Activated CD4-positive, alpha-beta T cell treated with anti-CD3 and anti-CD28 coated beads, Interleukin-2, amount 50 U/mL, for 4 hours (primary cell): ENCODE data around the gene C11orf42.
"Not testable (repeated sequence)": the region's sequence is repeated elsewhere in the genome, so short reads cannot be mapped to it uniquely, and the experiment has no call there.

Experiments
- DNase-seq, 2 experiments: peaks; one replicate each; pipeline ENCODE4 v3.0.0-alpha.2; 2020

C11orf42 gene

DNA sequence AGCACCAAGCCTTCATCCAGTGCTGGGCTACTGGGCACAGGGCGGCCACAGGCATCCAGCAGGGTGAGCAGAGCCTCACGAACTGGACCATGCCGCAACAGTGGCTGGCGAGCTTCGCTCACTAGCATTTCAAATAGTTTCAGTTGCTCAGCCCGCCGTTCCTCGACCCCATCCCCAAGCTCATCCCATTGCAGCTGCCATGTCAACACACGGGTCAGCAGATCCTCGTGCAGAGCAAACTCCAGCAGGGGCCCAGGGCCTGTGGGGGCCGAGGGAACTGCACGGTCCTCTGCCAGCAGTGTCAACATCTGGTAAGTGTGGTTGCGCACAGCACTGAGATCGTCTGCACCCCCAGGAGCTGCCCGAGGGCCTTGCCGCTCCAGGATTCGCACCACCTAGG lies 18.5 kb downstream of the C11orf42 start:
- no peak for DNase-seq

DNA sequence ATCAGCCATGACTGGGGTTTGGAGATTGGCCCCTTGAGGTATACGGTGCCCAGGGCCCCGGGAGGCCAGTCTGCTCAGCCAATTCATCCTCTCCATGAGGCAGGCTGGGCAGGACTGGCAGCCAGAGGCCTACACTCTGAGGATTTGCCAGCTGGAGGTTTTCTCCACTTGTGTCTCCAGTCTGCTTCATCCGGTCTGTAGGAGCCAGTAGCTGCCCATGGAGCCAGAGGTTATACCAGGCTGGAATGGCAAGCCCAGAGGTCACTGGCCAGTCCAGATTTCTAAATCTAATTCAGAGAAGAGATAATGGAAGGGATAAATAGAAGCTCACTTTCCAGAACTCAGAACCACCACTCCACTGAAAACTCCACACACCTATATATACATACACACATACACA lies 19.1 kb downstream of the C11orf42 start:
- no peak for DNase-seq

DNA sequence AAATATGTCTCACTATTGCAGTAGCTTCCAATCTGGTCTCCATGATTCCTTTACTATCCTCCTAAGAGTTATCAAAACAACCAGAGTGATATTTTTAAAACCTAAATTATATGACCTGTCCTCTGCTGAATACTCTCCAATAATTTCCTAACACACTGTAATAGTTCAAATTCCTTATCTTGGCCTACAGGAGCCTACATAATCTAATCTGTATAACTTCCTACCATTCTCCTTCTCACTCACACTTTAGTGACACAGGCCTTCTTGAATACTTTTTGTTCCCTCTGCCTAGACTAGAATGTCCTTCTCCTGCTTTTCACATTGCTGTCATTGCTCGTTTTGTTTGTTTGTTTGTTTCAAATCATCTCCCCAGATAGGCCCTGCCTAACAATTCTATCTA lies 19.7 kb downstream of the C11orf42 start:
- no peak for DNase-seq

DNA sequence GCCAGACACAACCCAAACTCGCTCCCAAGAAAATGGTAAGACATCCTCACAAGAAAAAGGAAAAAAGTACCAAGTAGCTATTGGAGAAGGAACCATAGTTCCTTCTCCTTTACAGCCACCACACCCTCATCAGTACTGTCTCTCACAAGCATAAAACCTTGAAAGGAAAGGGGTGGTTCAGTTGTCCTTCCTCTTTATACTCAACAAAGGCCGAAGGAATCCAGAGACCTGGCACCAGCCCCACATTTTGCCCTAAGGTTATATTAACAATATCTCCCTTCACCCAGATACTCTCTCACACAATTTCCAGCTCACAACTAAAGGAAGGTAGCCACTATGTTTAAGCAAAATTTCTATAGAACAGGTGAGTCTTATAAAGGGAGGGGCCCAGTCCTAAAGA lies 20.5 kb downstream of the C11orf42 start:
- no peak for DNase-seq

DNA sequence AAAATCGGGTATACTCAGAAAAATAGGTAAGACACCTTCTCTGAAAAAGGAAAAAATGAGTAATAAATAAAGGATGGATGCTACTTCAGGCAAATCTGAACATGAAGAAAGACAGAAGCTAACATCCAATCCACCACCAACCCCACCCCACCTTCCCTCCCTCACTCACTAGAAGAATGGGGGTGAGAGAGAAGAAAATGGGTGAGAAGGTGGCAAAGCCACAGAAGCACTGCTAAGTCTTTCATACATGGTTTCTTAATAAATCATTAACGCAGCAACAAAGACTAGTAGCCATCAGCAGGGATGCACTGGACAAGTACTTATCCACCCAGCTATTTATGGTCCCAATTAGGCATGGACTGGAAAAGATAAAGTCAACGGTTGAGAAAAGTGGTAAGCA lies 23.2 kb downstream of the C11orf42 start:
- no peak for DNase-seq

DNA sequence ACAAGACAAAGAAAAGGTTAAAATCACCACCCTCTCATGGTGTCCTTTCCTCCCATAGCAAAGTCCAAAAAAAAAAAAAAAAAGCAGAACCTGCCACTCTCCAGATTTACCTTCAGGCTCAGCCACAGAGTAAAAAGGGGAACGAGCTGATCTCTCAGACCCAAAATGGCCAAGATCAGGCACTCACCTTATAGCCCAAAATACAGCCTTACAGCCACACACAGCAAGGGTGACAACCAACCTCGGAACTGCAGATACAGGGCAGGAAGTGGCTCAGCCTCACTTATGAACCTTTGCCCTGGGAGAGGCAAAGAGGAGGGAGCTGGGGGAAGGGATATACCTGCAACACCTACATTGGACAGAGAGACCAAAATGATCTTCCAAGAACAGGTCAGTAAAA lies 24.6 kb downstream of the C11orf42 start:
- DNase-seq: no peak

DNA sequence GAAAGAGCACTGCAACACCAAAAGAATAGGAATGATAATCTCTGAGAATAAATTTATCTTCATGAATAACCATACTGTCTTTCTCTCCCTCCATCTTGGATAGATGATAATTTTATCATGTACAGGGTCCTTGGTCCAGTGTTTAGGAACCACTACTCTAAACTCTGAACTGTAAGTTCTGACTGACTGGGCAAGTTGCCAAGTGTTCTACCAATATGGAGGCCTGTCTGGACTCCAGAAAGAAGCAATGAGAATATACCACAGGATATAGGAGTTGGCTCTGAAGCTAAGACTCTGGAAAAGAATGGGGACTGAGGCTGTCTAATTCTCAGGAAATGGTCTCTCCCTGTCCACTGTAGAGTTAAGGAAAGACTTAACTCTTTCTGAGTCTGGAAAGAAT lies 27.5 kb downstream of the C11orf42 start:
- no peak for DNase-seq

DNA sequence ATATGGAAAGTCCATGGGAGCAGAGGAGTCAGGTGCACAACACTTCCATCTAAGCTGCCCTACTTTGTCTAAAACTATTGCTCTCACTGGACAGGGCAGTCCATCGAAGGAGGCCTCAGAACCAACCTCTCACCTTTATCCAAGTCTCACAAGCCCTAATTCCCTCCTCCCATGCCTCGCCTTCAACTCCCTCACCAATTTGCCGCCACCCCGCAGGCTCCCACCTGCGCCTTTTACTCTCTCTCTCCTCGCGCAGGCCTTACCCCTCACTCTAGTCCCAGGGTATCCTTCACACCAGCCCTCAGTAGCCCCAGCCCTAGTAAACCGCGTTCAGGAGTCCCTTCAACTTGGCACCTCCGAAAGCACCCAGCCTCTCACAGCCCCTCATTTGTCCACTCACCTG lies 28.6 kb downstream of the C11orf42 start:
- DNase-seq: no peak

DNA sequence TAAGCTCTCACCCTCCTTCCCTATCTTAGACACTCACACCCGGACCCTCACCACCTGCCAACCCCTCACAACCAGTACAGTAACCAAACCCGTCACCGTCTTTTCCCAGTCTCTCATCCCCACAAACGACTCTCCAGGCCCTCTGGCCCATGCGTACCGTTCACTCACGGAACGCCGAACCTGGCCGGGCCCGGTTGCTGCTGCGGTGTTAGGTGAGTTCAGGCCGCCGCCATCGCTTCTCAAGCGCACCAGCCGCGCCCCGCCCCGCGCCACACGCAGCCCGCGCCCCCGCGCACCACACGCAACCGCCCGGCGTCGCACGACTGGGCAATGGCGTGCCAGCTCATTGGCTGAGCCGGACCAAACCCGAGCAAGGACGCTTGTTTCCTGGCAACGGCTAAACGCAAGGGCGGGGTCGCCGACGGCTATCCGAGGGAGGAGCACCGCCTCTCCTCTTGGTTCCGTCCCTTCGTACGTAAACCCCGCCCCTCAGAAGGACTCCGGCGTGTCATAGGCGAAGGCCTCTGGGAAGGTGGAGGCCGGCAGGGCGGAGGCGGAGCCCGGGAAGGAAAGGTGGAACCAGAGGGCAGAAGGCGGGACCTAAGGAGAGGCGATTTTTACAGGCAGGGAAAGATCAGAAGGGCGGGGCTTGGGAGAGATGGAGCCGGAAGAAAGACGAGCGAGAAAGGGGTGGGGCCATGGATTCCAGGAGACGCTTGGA lies 29.2 kb downstream of the C11orf42 start, which contains the start of gene FHIP1B:
FHIP1B (minus strand) TSS at position 250 of the 721 bp plus-strand sequence. CDS start 10,120 bp downstream, outside the sequence.
- peak; percentile 98 to 99 for DNase-seq

DNA sequence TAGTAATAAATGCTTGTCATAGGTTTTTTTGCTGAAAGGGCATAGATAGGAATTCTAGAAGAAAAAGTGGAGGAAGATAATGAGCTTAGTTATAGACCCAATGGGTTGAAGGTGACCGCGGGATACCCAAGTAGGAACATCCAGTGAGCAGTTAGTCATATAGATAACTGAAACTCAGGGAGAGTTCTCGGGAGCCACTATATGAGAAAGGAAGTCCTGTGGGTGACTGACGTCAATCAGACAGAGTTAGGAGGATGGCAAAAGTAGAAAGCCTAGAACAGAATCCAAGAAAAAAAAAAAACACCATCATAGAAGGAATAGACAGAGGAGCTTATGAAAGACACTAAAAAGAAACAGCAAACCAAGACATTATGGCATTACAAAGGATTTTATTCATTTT lies 31.9 kb downstream of the C11orf42 start:
- DNase-seq: no peak

DNA sequence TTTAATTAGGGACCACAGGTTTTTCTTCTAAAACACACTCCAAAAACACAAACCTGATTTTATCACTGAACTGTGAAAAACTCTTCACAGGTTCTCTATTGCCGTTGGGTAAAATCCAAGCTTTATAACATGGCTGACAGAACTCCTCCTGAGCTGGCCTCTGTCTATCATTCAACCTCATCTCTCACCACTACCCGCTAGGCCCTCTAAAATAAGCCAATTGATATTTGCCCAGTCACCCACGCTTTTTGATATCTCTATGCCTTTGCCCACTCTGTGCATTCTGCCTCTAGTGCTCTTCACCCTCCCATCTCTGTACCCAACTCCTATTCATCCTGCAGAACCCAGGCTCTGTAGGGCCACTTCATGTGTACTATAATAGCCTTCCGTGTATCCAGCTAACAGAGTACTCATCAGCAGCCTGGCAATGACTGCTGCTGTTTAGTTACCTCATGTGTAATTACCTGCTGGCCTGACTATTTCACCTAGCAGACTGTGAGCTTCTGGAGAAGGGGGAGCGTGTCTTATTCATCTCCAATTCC lies 32.5 kb downstream of the C11orf42 start:
- no peak for DNase-seq

DNA sequence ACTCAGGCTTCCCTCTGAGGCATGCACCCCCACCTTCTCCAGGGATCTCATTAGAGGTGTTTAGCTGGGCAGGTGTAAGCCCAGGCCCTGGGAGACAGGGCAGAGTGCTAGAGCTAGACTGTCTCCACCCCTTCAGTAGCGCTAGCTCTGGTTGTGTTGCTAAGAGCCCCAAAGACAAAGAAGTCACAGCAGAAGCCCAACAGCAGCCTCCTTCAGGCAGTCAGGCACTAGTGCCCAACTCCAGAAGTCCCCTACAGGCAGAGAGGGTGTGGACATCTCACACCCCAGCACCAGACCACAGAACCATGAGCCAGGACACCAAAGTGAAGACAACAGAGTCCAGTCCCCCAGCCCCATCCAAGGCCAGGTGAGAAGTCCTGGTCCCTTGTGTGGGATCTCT lies 33.5 kb downstream of the C11orf42 start, which contains the start of gene CNGA4:
CNGA4 (plus strand) TSS at position 188 of the 400 bp plus-strand sequence; CDS start at position 306, 118 bp downstream.
- no peak for DNase-seq

DNA sequence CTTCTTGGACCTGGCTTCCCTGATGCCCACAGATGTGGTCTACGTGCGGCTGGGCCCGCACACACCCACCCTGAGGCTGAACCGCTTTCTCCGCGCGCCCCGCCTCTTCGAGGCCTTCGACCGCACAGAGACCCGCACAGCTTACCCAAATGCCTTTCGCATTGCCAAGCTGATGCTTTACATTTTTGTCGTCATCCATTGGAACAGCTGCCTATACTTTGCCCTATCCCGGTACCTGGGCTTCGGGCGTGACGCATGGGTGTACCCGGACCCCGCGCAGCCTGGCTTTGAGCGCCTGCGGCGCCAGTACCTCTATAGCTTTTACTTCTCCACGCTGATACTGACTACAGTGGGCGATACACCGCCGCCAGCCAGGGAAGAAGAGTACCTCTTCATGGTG lies 34.8 kb downstream of the C11orf42 start:
- DNase-seq: no peak

DNA sequence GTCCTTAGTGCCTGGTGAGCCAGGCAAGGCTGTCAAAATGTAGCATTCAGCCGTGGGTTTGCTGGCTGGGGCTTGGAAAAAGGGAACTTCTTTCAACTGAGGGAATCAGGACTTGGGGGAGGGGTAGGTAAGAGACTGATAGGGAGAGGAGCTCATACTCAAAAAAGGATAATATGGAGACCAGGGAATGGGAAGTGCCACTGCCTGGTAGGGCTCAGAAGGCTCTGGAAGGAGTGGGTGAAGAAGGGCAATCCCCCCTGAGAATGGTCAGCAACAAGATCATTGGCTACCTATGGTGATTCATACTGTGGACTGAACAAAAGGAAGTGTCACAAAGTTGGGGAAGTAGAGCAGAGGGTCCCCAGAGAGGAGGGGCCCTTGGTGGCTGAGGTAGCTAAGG lies 35.4 kb downstream of the C11orf42 start:
- no peak for DNase-seq

DNA sequence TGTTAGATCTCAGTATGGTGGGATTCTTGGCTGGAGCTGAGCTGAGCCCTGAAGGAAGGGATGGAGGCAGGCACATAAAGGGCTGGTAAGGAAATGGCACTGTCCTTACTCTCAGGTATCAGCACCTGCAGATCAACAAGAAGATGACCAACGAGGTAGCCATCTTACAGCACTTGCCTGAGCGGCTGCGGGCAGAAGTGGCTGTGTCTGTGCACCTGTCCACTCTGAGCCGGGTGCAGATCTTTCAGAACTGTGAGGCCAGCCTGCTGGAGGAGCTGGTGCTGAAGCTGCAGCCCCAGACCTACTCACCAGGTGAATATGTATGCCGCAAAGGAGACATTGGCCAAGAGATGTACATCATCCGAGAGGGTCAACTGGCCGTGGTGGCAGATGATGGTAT lies 36.0 kb downstream of the C11orf42 start:
- DNase-seq: no peak

DNA sequence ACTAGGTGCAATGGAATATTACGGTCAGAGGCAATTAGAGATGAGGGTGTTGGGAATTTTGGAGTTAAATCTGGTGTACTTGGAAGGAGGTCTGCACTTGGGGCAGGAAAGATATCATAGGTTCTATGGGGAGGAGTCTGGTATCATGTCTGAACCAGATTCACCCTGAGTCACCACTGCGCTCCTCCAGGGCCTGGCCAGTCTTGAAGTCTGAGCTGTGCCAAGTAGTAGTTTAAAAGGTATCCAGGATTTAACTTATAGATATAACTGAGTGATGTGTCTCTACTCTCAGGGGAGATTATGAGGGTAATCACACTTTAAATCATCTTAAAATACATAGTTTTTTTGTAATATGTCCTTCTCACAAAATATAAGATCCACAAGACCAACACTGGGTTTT lies 40.2 kb downstream of the C11orf42 start:
- DNase-seq: no peak

DNA sequence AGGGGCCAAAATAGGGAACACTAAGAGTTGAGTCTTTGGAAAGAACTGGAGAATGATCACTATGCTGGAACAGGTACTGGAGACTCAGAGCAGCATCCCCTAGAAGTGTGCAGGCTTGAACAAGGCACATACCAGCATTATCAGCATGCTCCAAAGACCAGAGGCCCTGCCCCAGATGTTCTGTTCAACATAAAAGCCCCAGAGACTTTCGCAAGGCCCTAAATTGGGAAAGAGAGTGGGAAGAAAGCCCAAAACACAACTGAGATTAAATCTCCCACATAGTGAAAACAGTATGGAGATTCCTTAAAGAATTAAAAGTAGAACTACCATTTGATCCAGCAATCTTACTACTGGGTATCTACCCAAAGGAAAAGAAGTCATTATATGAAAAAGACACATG lies 42.9 kb downstream of the C11orf42 start:
- DNase-seq: no peak

DNA sequence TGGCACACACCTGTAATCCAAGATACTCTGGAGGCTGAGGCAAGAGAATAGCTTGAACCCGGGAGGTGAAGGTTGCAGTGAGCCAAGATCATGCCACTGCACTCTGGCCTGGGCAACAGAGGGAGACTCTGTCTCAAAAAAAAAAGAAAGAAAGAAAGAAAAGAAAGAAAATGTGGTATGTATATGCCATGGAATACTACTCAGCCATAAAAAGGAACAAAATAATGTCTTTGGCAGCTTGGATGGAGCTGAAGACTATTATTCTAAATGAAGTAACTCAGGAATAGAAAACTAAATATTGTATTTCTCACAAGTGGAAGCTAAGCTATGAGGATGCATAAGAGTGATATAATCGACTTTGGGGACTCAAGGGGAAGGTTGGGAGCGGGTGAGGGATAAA lies 43.5 kb downstream of the C11orf42 start:
- DNase-seq: not testable (repeated sequence)

DNA sequence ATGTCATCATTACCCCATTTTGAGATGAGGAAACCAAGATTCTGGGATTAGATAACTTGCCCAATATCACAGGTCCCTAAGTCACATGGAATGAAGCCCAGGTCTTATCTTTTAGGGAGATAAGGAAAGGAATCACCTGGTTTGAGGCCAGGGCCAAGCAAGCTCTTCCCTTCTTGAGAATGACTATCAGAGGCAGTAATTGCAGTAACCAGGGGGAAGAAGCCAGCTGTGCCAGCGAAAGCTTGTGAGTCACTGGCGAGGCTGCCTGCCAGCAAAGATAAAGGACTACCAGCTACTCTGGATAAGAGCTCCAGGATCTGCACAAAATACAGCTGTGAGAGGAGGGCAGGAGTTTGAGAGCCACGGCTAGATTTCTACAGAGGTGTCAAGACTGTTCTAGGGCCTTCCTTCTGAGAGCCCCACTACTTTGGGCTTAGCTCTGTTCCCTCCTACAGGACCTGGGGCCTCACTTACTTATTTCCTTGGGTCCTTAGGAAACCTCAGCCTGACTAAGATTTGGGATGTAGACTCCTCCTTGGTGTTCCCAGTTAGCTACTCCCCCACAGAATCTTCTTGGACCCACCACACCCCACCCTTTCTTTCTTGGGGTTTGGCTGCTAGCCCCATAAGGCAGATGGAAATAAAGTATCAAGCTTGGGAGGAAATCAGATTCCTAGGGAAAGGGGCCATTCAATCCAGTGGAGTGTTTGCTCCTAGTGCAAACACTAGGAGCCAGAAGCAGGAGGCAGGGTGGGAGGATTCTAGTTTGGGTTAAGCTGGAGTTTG lies 44.6 kb downstream of the C11orf42 start:
- no peak for DNase-seq

DNA sequence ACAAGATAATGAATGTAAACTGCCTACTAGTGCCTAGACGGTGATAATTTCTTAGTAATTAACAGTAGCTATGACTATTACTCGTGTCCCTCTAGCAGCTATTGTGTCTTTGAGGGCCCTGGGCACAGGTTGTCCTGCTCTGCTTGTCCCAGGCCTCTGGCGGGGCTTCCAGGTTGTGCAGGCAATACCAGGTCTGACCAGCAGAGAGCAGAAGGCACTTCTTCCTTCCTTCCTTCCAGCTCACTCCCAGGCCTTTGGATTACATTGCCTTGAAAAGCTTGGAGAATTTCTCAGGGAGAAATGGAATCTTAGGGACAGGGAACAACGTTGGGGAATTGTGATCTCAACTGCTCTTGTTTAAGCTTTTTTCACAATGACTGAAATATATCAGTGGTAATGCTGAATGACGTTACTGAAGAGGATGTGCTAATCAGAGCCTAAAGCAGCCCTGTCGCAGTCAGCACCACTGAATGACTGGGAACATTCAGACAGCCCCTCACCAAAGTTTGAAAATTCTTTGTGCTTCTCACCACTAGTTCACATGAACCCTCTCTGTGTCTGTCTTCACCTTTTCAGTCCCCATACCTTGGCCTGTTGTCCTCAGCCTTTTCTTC lies 45.9 kb downstream of the C11orf42 start:
- peak; percentile 34 to 38 for DNase-seq

DNA sequence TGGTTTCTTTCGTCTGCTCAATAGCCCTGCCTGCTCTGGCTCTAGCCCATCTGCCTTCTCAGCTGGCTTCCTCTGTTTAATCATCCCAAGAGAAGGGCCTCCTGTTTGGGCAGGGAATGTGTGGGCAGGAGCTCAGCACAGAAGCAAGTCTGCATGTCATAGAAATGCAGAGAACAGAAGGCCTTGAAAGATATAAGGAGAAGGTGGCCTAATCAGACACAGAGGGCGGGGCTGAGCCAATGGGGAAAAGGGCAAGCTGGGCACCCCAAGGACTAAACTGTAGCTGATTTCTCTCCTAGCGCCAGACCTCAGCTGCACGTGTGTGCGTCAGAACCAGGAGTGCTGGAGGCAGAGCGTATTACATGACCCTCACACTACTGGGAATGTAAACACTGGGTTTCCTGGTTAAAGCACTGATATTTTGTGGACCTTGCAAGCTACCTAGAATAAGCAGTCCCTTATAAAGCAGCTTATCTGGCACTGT lies 46.7 kb downstream of the C11orf42 start:
- DNase-seq: no peak

DNA sequence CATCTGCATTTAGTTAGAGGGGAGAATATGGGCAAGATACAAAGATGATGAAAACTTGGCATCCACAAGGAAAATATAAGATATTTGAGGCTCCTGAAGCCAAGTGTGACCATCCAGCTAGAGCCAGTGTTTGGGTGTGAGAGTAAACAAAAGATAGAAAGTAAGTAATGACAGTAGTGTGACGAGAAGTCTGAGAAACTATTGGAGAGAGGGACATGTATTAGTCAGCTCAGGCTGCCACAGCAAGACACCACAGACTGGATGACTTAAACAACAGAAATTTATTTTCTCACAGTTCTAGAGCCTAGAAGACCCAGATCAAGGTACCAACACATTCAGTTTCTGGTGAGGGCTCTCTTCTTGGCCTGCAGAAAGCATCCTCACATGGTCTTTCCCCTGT lies 47.8 kb downstream of the C11orf42 start:
- DNase-seq: no peak

DNA sequence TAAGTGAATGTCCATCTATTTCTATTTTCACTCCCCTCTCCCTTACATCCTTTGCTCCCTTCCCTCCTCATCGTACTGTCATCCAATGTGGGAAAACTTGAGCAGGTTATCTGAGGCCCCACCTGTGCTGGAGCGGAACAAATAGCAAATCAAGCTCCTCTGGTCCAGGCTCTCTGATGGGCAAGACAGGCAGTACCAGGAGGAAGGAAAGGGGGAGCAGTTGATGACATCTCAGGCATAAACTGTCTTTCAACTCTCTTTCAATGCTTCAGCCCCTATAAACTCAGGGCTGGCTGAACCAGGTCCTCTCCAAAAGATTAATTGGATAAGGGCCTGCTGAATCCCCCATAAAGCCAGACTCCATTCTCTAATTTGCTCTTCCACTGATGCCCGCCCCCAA lies 52.8 kb downstream of the C11orf42 start:
- no peak for DNase-seq
